Left cardiac atrium (tissue), 4 donors: ENCODE data around the gene TRAK2. TPM values are rescaled to one million over a fixed set of nuclear protein-coding genes. Genes with fewer than 3 reads are reported as not detected.
A peak's percentile ranks its signal among the peaks of the same experiment; 100 is the strongest.
"Not testable (repeated sequence)": the region's sequence is repeated elsewhere in the genome, so short reads cannot be mapped to it uniquely, and the experiment has no call there.

Source experiments
- ATAC-seq, 2 donors: fragments of 200-7000 bp; cut with Tn5 transposase; one replicate each; pipeline ENCODE4 v1.9.1; 2020; ENCODE audit warnings: mild to moderate bottlenecking in 2 of 2, moderate library complexity in 2 of 2
- DNase-seq: peaks from one replicate; pipeline ENCODE4 v3.0.0-alpha.2; 2020
- intact Hi-C, 2 donors: fragments of 100-400 bp; cut with DNase I; formaldehyde crosslinking; loops; one replicate each; pipeline versions ENCODE4 v1.14.1 to v1.15.1; 2022 to 2023
- total RNA-seq, 2 donors: library from RNA; stranded (reverse); fragmentation: NEBNext Ultra II Directional; extraction: Animal tissue kit (Norgen Biotek cat#: 25700); gene quantifications; one replicate each; pipeline ENCODE4 v1.2.1, GENCODE V29; 2021
- donor health status: DM: no; HTN: yes; CAD: no.
- donor health status: DM: no; HTN: yes; CAD: no; lungs with severe emphysema.
- donor health status: DM: yes; HTN: yes; CAD: no.
- donor health status: Dilated cardiomyopathy.

The TRAK2 gene
- total RNA-seq, 2 donors from 2014 or later = 104 to 125 TPM

GRCh38 chr2:201396595-201396994 lies 54.7 kb downstream of the TRAK2 start:
- DNase-seq = no peak
- intact Hi-C loops = no loop called here
- ATAC-seq = no peak

- intact Hi-C loops = loop anchor here in 1 of 2 donors (10.0 kb wide), 1 partner anchor 342 kb away; no protein-coding TSS in a partner anchor
- DNase-seq (no peak), ATAC-seq (no peak)
These were observed 68.1 kb downstream of the TRAK2 start for GRCh38 chr2:201383136-201383535.

- intact Hi-C loops = no loop called here
These were observed 72.5 kb downstream of the TRAK2 start for GRCh38 chr2:201378496-201379397.

GRCh38 chr2:201377218-201377617 lies 74.0 kb downstream of the TRAK2 start:
- intact Hi-C loops = no loop called here
- no peak for DNase-seq

More at GRCh38 chr2:201378496-201379397, 72.5 kb downstream of the TRAK2 start:
- DNase-seq = no peak
- ATAC-seq = no peak

GRCh38 chr2:201369775-201370174 lies 81.5 kb downstream of the TRAK2 start:
- no peak for DNase-seq
- intact Hi-C loops = no loop called here
- no peak for ATAC-seq

More at GRCh38 chr2:201377218-201377617, 74.0 kb downstream of the TRAK2 start:
- ATAC-seq = no peak

- DNase-seq, intact Hi-C loops, ATAC-seq: not testable (repeated sequence)
These were observed 81.9 kb downstream of the TRAK2 start for GRCh38 chr2:201369318-201369717.

GRCh38 chr2:201366146-201366545 lies 85.1 kb downstream of the TRAK2 start:
- no peak for DNase-seq
- intact Hi-C loops = no loop called here
- no peak for ATAC-seq

GRCh38 chr2:201363857-201364560 lies 87.2 kb downstream of the TRAK2 start:
- intact Hi-C loops = loop anchor here in 1 of 2 donors (5.0 kb wide), 1 partner anchor 127 kb away; no protein-coding TSS in a partner anchor

GRCh38 chr2:201362396-201362795 lies 88.9 kb downstream of the TRAK2 start:
- ATAC-seq = peak in 1 of 2 donors; percentile 56
- DNase-seq = no peak
- intact Hi-C loops = loop anchor here in 1 of 2 donors (5.0 kb wide), 1 partner anchor 125 kb away; no protein-coding TSS in a partner anchor

More at GRCh38 chr2:201363857-201364560, 87.2 kb downstream of the TRAK2 start:
- ATAC-seq (peak; percentile 72 to 78), DNase-seq (no peak)

GRCh38 chr2:201361078-201361733 lies 90.1 kb downstream of the TRAK2 start:
- no peak for ATAC-seq
- intact Hi-C loops = loop anchor here in 1 of 2 donors (5.0 kb wide), 1 partner anchor 124 kb away; no protein-coding TSS in a partner anchor
- DNase-seq = no peak

- ATAC-seq = no peak
- intact Hi-C loops = loop anchor here in 1 of 2 donors (5.0 kb wide), 1 partner anchor 123 kb away; no protein-coding TSS in a partner anchor
- no peak for DNase-seq
These were observed 91.0 kb downstream of the TRAK2 start for GRCh38 chr2:201360256-201360655.

- ATAC-seq (peak in 1 of 2 donors; percentile 52), DNase-seq (no peak)
- intact Hi-C loops = loop anchor here in 1 of 2 donors (10.0 kb wide), 1 partner anchor 124 kb away; no protein-coding TSS in a partner anchor
These were observed 92.6 kb downstream of the TRAK2 start for GRCh38 chr2:201358684-201359083.

GRCh38 chr2:201357221-201357620 lies 94.0 kb downstream of the TRAK2 start, which contains the start of gene FLACC1:
Gene FLACC1 (minus strand): TSS chr2:201357345. CDS start chr2:201351404, 5,941 bp downstream.
- ATAC-seq = peak; percentile 89 to 95
- peak; percentile 31 for DNase-seq
- intact Hi-C loops = loop anchor here in 1 of 2 donors (10.0 kb wide), 1 partner anchor 122 kb away; no protein-coding TSS in a partner anchor

- DNase-seq (no peak), ATAC-seq (no peak)
- intact Hi-C loops = loop anchor here in 1 of 2 donors (10.0 kb wide), 1 partner anchor 118 kb away; no protein-coding TSS in a partner anchor
These were observed 98.1 kb downstream of the TRAK2 start for GRCh38 chr2:201353116-201353515.

- intact Hi-C loops = loop anchor here in 1 of 2 donors (10.0 kb wide), 1 partner anchor 116 kb away; no protein-coding TSS in a partner anchor
- ATAC-seq (no peak), DNase-seq (no peak)
These were observed 100.4 kb downstream of the TRAK2 start for GRCh38 chr2:201350879-201351278.

- intact Hi-C loops = no loop called here
- ATAC-seq (no peak), DNase-seq (no peak)
These were observed 101.7 kb downstream of the TRAK2 start for GRCh38 chr2:201349601-201350000.

GRCh38 chr2:201348758-201349157 lies 102.5 kb downstream of the TRAK2 start:
- intact Hi-C loops = no loop called here
- no peak for DNase-seq
- ATAC-seq = no peak

GRCh38 chr2:201347138-201347537 lies 104.1 kb downstream of the TRAK2 start:
- ATAC-seq (peak in 1 of 2 donors; percentile 46), DNase-seq (no peak)
- intact Hi-C loops = no loop called here
